HG02970 (cell line): Measurements from ENCODE around the gene AAK1.
"Not testable (repeated sequence)": the region's sequence is repeated elsewhere in the genome, so short reads cannot be mapped to it uniquely, and the experiment has no call there.

ENCODE experiments used
- ATAC-seq: cut with Tn5 transposase; IDR thresholded peaks from one replicate; pipeline ENCODE4 v1.9.1; 2021; ENCODE audit warnings: mild to moderate bottlenecking, moderate library complexity, moderate number of reproducible peaks; ENCODE audit not compliant: unreplicated experiment, low FRiP score

AAK1 gene

DNA sequence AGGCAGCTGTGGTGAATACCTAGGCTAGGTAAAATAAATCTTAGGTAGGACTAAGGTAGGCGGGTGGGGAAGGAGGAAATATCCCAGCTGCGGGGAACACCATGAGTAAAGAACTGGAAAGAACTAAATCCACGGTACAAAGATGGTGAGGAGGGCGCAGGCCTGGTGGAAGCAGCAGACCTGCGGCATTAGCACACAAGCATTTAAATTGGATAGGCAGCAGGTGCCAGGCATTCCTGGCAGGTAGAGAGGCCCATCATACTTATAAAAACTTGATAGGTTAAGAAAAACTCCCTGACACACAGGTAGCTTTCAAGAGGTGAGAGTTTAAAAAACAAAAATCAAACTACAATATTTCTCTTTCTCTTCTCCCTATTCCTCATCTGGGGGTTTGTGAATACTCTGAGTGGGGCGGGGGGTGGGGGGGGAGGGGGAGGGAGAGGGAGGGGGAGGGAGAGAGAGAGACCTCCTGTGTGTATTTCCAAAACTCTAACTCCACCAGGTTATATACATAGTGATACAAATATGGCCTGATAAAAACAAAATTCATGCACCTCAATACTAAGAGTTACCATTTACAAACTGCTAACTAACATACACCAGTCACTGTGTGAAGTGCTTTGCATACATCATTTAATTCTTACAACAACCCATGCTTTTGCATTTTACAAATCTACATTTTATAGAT, 13.5 kb downstream of the AAK1 start:
- ATAC-seq = no peak

DNA sequence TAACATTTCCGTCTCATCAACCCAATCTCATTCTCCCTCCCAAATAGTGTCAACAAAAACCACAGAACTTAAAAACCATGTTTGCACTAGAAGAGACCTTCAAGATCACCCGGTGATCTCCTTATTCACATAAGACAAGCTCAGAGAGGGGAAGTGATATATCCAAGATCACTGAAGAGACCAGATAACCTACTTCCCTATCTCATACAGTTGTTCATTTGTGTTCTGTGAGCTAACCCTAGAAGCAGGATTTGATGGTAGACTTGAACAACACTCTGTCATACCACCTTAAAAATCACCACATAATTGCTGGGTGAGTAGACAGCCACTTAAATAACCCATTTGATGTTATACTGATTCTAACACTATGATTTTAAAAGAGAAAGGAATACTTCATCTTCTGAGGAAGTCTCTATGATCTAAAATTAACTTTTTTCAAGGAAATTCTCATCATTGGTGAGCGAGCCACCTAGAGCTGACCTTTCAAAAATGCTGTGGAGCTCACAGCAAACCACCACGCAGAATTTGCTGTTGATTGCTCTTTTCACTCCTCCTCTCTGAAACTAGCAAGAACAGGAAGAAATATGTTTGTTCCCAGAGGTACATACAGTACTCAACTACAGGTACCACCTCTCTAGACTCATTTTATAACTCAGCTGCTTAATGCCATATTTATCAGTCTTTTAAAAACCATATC, 15.1 kb downstream of the AAK1 start:
- no peak for ATAC-seq

DNA sequence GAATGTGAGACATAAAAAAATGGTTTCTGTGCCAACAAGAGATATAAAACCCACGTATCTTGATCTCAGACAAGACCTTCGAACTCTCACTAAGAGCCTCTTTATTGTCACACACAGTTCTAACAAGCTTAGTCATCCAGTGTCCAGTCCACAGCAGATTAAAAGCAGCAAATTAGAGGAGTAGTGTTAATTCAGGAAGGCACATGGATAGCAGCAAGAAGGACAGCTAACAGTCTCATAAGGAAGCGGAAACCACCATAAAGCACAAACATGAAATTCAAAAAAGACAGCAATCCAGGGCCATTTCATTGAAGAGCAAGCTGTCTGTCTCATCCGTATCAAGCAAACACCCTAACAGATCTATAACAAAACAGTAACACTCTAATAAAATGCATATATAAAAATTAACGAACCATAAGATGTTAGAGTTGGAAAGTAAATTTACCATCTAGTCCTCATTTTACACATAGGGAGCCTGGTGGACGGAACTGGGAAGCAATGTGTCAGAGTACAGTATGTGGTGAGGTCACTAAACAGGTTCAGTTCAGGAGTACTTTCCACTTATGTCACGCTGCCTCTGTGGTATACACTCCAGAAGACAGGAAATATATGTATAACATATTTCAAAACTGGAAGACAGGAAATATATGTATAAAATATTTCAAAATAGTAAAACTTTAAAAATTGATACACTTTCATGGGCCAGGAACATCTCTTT, 18.3 kb downstream of the AAK1 start:
- ATAC-seq = no peak

- no peak for ATAC-seq
Measured at GRCh38 chr2:69624611-69625010, 18.9 kb downstream of the AAK1 start.

GRCh38 chr2:69624131-69624530, 19.4 kb downstream of the AAK1 start:
- ATAC-seq = no peak

DNA sequence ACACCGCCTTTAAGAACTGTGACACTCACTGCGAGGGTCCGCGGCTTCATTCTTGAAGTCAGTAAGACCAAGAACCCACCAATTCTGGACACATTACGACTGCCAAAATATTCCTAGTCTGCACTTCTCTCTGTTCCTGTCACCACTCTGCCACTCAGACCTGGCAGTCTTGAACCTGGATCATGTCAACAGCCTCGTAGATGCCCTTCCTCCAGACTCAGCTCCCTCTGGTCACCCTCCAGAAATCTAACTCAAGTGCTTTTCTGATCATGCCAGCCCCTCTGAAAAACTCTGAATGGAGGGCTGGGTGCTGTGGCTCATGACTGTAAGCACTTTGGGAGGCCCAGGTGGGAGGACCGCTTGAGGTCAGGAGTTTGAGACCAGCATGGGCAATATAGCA, 20.3 kb downstream of the AAK1 start:
- no peak for ATAC-seq

- ATAC-seq = not testable (repeated sequence)
Measured at GRCh38 chr2:69622805-69623204, 20.7 kb downstream of the AAK1 start.

- ATAC-seq = not testable (repeated sequence)
Measured at GRCh38 chr2:69622017-69622540, 21.5 kb downstream of the AAK1 start.

DNA sequence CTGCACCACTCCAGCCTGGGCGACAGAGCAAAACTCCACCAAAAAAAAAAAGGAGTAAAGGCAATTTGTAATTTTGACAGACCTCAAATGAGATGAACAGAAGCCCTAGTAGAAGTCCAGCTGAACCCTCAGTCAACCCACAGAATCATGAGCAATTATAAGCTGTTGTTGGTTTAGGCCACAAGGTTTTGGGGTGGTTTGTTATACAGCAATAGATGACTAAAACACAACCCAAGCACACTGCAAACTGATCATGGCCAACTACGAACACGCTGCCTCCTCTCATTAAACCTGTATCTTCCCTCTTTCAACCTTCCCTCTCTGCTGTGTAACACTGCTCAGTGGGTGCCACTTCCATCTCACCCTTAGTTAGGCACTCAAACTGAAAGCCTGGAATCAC, 22.1 kb downstream of the AAK1 start:
- ATAC-seq = no peak

DNA sequence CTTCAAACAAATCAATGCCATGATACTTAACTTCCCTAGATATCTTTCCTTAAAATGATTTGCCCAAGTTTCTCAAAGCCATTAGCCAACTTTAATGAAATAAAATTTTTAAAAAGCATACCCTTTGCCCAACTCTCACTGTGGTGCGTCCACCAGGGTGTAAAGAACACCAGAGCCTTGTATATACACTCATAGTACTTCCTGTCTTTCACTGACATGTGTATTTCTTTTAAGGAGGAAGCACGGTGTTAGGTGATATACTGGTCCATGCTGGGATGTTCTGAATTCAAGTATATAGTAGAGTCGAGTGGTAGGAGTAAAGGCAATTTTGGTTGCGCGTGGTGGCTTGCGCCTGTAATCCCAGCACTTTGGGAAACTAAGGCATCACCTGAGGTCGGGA, 22.7 kb downstream of the AAK1 start:
- ATAC-seq = no peak

DNA sequence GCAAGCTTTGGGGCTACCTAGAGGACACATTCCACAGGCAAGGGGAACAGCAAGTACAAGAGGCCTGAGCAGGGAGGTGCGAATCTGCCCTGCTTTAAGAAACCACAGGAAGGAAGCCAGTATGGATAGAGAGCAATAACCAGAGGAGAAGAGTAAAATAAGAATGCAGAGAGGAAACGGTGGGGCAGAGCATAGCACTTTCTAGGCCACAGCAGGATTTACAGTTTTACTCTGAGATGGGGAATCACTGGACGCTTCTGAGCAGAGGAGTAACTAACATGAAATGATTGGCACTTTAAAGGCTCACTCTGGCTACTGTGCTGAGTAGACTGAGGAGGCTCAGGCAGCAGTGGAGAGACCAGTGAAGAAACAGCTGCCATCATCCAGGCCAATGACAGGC, 23.8 kb downstream of the AAK1 start:
- no peak for ATAC-seq

DNA sequence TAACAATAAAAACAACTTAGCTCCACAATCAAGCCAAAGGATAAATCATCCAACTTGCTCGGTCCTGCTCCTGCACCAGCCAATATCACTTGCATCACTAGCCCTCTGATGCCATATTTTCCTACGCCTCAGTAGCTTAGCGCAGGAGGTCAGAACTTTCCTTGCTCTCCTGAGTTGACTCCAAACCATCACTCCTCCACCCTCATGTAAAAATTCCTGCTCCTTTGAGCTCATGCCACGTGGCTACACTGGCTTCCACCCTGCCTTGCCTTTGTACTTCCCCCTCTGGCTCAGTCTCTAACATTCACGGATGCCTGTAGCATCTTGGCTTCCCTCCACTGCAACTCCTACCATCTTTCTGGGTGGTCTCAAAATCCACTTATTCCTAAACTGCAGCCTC, 25.2 kb downstream of the AAK1 start:
- ATAC-seq = no peak

- no peak for ATAC-seq
Measured at GRCh38 chr2:69617744-69618143, 25.8 kb downstream of the AAK1 start.

- ATAC-seq = no peak
Measured at GRCh38 chr2:69616755-69617154, 26.8 kb downstream of the AAK1 start.

DNA sequence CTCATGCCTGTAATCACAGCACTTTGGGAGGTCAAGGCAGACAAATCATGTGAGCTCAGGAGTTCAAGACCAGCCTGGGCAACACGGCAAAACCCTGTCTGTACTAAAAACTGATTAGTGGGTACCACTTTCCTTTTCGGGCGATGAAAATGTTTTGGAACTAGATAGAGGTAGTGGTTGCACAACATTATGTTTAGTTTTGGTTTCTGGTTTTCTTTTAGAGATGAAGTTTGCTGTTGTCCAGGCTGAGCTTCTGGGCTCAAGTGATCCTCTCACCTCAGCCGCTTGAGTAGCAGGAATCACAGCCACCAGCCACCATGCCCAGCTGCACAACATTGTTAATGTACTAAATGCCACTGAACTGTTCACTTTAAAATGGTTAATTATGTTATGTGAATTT, 27.6 kb downstream of the AAK1 start:
- ATAC-seq = no peak

- no peak for ATAC-seq
Measured at GRCh38 chr2:69615078-69615625, 28.4 kb downstream of the AAK1 start.

DNA sequence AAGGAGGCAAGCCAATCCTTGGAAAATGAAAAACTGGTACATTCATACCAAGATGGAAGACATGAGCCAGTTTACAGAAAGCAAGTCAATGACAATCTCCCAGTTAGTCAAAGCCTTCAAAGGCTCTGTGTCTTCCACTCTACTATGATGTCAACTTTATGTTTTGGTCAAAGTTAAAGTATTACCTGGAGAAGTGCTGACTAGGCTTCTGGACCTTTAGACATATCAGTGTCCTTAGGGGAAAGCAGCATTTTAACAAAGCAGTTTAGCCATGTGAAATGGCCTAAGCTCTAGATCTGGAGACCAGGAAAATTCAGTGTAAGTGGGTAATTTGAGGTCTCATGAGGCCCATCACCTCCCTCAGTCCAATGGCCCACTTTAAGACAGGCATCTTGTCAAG, 30.8 kb downstream of the AAK1 start:
- ATAC-seq = no peak

DNA sequence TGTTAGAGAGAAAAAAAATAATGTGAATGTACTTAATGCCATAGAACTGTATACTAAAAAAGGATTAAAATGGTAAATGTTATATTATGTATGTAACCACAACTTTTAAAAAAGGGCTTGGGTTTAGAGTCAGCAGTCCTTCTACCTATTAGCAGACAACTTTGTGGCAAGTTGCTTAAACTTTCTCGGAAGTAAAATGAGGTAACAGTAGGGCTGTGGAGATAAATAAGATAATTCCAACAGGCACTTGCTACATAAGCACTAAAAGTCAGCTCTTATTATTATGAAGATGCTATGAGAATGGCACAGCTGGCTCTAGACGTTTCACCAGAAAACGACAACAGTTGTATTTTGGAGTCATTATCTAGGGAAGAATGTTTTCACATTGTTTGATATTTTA, 31.3 kb downstream of the AAK1 start:
- no peak for ATAC-seq

- ATAC-seq = no peak
Measured at GRCh38 chr2:69608109-69608508, 35.4 kb downstream of the AAK1 start.

GRCh38 chr2:69606771-69607170, 36.8 kb downstream of the AAK1 start:
- ATAC-seq = not testable (repeated sequence)

DNA sequence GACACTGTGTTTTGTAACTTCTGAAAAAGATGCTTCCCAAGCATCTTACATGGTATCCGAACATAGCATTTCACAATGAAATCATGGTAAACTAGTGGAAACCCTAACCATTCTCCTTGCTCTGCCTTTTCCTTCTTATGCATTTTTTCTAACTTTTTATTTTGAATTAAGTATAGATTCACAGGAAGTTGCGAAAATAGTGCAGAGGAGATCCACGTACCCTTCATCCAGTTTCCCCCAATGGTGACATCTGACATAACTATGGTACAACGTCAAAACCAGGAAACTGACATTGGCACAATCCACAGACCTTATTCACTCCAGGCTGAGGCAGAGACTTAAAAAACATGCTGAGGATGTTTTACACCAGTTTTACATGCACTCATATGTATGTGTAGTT, 38.3 kb downstream of the AAK1 start:
- no peak for ATAC-seq
